Fibroblast of skin of right biceps (primary cell): ENCODE results near the gene RITA1.

Experiments used
- DNase-seq: peaks from one replicate; pipeline ENCODE4 v3.0.0-alpha.2; 2013

RITA1 gene

DNA sequence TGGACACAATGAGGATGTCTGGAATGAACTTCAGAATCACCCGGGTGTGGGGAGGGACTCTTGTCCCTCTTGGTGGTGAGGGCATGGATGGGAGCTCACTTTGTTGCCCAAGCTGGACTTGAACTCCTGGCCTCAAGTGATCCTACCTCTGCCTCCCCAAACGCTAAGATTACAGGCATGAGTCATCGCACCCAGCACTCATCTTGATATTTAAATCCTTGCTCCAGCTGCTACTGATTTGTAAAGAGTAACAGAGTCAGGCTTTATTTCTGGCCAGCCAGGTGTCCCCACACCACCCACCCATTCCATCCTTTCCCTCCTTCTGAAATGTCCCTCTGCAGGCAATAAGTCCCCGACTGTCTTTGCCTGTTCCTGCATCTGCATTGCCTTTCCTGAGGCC, 5.2 kb upstream of the RITA1 start:
- DNase-seq, result no peak

DNA sequence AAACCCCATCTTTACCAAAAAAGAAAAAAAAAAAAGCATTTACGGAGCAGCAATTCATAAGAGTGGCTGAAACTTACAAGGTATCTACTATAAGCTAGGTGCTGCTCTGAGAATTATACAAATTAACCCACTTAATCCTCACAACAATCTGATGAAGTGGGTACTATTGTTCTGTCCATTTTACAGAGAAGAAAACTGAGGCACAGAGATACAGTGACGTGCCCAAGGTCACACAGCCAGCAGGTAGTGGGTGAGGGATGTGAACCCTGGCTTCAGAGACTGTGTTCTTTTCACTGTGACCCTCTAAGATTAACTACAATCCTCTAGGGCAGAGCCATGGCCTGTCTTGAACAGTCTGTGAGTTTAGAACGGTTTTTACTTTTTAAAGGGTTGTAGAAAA, 3.5 kb upstream of the RITA1 start:
- no peak for DNase-seq

DNA sequence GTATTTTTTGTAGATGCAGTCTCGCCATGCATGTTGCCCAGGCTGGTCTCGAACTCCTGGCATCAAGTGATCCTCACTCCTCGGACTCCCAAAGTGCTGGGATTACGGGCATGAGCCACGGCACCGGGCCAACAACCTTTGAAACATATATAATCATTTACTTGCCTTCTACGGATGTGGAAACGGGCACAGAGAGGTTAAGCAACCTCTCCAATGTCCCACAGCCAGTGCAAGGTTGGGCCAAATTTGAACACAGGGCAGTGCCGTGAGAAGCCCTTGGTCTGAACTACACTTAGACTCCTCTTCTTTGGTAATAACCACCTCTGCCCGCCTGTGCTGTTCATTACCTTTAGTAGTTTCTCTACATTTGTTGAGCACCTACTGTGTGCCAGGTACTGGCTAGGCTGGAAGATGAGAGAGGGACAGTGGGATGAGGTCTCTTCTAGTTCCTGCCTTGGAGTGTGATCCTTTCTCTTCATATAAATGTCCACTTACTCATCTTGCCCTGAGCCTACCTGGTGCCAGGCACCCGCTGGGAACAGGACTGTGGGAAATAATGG, 2.4 kb upstream of the RITA1 start:
- no peak for DNase-seq

- DNase-seq, result no peak
Measured at GRCh38 chr12:113184098-113184899, 1.2 kb upstream of the RITA1 start.

DNA sequence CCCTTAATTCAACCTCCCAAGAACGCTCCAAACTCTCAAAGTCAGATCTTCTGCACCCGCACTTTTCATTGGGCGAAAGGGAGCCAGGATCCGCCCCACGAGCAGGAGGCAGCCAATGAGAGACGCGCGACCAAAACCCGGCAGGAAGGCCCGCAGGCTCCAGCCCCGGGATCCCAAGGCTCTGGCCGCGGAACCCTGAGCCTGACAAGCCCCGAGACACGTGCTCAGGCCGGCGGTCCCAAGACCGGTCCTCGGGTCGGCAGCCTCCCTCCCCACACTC, 681 bp upstream of the RITA1 start:
- DNase-seq, result peak; percentile 93

- DNase-seq, result peak; percentile 15
Measured at GRCh38 chr12:113186033-113186365, 478 bp downstream of the RITA1 start.

GRCh38 chr12:113186666-113187325, 1.3 kb downstream of the RITA1 start:
- no peak for DNase-seq

GRCh38 chr12:113189361-113189760, 3.8 kb downstream of the RITA1 start:
- DNase-seq, result no peak

DNA sequence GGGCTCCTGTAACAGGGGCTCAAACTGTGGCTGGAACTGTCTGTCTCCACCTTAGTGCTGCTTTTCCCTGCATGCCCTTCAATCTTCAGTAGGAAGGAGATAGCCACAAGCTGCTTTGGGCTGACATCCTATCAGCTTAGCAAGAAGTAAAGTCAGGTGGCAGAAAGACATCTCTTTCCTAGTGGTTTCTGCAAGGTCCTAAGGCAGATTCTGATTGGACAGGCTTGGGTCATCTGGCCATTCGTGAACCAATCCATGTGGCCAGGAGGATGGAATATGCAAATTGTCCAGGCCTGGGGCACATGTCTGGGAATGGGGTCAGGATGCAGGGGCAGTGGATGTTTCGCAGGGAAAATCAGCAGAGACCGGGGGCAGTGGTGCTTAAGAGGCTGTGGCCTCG, 5.2 kb downstream of the RITA1 start:
- peak; percentile 25 for DNase-seq

- no peak for DNase-seq
Measured at GRCh38 chr12:113191227-113191626, 5.7 kb downstream of the RITA1 start.

GRCh38 chr12:113194971-113195391, 9.5 kb downstream of the RITA1 start:
- DNase-seq, result peak; percentile 87

DNA sequence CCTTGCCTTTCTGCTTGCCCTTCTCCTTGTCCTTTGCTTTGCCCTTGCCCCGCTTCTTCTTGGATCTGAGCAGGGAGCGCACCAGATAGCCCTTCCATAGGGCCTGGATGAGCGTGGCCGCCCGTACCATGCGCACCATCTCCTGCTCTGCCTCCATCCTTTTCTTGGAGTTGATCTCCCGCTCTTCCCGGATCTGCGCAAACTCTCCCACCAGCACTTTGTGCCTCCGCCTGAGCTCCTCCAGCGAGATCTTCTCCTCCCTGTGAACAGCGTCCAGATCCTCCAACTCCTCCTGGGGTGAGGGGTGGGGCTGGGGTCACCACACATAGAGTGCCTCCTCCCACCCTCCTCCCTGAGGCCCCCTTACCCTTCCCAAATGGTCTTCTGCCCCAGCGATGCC, 10.1 kb downstream of the RITA1 start:
- DNase-seq, result no peak

DNA sequence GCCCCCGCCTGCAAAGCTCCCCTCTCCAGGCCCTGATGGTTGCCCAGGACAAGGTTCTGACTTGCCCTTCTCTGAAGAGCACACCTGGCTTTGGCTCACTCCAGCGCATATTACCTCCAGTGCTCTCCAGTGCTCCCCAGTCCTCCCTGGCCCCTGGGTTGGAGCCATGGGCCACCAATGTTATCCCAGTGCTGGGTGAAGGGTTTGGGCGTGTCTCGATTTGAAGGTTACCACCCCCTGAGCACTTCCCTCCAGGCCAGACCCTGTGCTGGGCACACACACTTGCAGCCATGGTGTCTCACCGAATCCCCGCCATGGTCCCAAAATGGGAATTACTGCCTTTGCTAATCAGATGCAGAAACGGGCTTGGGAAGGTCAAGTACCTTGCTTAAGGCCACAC, 11.1 kb downstream of the RITA1 start:
- no peak for DNase-seq

DNA sequence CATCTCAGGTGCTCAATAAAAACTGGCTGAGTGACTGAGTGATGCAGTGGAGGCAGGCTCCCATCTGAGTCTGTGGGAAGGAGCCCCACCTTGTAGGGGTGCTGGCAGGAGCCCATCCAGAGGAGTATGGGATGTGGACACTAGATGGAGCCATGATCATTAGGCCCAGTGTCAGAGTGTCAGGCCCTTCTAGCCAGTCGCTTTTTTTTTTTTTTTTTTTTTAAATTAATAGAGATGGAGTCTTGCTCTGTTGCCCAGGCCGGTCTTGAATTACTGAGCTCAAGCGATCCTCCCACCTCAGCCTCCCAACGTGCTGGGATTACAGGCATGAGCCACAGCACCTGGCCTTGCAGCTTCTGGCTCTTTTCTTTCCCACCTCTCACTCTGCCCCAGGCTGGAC, 11.5 kb downstream of the RITA1 start:
- peak; percentile 76 for DNase-seq

GRCh38 chr12:113197518-113198077, 12.1 kb downstream of the RITA1 start:
- no peak for DNase-seq

DNA sequence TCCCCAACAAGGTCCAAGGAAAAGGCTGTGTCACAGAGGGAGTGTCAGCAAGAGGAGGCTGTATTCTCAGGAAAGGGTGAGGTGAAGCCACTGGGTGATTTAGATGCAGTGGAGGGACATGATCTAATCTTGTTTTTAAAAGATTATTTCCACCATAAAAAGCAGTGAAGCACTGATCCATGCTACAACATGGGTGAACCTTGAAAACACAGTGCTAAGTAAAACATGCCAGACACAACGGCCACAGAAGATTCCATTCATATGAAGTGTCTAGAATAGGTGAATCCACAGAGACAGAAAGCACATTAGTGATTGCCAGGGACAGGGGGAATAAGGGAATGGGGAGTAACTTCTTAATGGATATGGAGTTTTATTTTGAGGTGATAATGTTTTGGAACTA, 12.8 kb downstream of the RITA1 start:
- DNase-seq, result peak; percentile 48

DNA sequence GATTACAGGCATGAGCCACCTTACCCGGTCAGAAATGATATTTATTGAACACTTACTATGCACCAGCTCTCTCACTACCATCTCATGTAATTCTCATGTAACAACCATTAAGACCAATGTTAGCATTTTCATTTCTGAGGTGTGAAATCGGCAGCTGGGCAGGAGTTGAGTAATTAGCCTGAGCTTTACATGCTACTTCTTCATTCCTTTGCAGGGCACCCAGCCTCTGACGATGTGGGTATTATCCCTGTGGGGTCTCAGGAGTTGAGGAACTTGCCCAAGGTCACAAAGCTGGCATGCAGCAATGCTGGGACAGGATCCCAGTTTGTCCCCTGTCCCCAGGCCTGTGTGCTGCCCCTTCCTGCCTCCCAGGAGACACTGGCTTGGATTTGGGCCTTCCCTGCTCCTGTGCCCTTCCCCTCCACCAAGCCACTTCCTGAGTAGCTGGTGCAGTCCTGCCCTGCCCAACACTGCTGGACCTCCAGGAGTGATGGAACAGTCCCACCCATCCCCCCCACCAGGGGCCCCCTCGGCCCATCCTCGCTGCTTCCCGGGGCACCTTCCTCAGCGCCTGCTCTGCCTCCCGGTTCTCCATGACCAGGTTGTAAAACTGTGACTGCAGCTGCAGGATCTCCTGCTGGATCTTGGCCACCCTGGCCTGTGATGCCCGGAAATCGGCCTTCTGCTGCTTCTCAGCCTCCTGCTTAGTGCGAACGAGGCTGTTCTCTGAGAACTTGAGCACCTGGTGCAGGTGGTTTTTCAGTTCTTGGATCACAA, 14.7 kb downstream of the RITA1 start:
- DNase-seq, result no peak

GRCh38 chr12:113201187-113202177, 16.0 kb downstream of the RITA1 start:
- DNase-seq, result no peak

DNA sequence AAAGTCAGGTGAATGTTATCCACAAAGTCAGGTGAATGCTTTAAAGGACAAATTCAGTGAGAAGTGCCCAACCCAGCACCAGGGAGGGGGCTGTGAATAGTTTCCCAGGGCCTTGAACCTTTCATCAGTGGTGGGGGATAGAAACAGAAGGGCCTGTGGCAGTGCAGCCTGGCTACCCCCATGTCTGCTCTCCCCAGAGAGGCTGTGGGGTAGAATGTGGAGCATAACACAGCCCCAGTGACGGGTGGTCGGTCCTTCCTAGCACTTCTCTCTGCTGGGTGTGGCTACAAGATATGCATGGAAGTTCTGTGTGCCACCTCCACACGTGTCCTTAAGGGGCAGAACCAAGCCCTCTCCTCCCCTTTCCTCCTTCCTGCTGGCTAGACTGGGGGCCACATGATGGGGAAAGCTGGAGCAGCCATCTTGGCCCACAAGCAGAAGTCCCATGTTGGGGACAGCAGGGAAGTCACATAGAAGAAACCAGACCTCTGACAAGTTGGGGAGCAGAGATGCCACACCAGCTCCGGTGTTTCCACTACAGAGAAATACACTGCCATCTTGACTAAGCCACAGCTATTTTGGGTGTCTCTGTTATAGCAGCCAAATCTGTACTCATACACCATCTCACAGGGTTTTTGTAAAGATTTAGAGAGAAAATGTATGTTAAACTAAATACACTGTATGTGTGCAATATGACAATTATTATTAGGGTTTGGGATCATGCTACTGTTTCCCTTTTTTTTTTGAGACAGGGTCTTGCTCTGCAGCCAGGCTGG, 17.0 kb downstream of the RITA1 start:
- no peak for DNase-seq

DNA sequence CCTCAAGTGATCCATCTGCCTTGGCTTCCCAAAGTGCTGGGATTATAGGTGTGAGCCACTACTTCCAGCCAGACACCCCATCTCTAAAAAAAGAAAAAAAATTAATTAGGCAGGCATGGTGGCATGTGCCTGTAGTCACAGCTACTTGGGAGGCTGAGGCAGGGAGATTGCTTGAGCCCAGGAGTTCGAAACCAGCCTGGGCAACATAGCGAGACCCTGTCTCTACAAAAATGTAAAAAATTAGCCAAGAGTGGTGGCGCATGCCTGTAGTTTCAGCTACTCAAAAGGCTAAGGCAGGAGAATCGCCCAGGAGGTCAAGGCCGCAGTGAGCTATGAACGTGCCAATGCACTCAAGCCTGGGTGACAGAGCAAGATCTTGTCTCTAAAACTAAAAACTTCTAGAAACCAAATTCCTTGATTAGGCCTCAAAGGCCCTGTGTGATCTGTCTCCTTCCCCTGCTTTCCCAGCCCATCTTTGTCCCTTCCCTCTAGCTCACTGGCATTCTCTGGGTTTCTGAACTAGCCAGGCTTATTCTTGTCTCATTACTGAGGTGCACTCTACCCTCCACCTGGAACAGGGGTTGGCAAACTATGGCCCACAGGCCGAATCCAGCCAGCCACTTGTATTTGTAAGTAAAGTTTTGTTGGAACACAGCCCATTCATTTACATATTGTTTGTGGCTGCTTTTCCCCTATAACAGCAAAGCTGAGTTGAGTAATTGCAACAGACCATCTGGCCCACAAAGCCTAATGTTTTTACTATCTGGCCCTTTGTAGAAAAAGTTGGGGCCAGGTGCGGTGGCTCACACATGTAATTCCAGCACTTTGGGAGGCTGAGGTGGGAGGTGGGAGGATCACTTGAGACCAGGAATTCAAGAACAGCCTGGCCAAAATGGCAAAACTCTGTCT, 18.6 kb downstream of the RITA1 start:
- no peak for DNase-seq
